SJCRH30 (cell line): ENCODE measurements around the gene BCOR. TPM values are rescaled to one million over a fixed set of nuclear protein-coding genes. Genes with fewer than 3 reads are reported as not detected.

Experiments
- DNase-seq, 2 experiments: peaks; one replicate each; pipeline ENCODE4 v3.0.0-alpha.2; 2015 to 2020
- H3K27ac ChIP-seq: fragments of 250-450 bp; sonication (Bioruptor Pico); 2 replicates; pipeline ENCODE4 v1.5.1; 2020; ENCODE audit warnings: mild to moderate bottlenecking, moderate library complexity
- H3K27me3 ChIP-seq: fragments of 250-450 bp; sonication (Bioruptor Pico); 2 replicates; pipeline ENCODE4 v1.5.1; 2020; ENCODE audit warnings: mild to moderate bottlenecking, moderate library complexity
- H3K36me3 ChIP-seq: fragments of 250-450 bp; sonication (Bioruptor Pico); 2 replicates; pipeline ENCODE4 v1.5.1; 2020; ENCODE audit warnings: mild to moderate bottlenecking, moderate library complexity
- H3K4me1 ChIP-seq: fragments of 250-450 bp; sonication (Bioruptor Pico); 2 replicates; pipeline ENCODE4 v1.5.1; 2020; ENCODE audit warnings: mild to moderate bottlenecking, moderate library complexity
- H3K4me3 ChIP-seq: fragments of 250-450 bp; sonication (Bioruptor Pico); 2 replicates; pipeline ENCODE4 v1.5.1; 2020; ENCODE audit warnings: mild to moderate bottlenecking, moderate library complexity
- H3K9me3 ChIP-seq: fragments of 250-450 bp; sonication (Bioruptor Pico); replicated peaks from 2 replicates; pipeline ENCODE4 v1.5.1; 2020; ENCODE audit warnings: mild to moderate bottlenecking, moderate library complexity
- total RNA-seq: library from RNA; depleted of rRNA; stranded (reverse); fragments of >200 nt; shearing (Covaris generic); gene quantifications from 2 replicates; pipeline ENCODE4 v1.2.3, GENCODE V29; 2014

Gene BCOR
- total RNA-seq, 1 experiment from 2014 or later = 62.5 TPM

GRCh38 chrX:40096395-40097091 lies 1.2 kb downstream of the BCOR start:
- 0 out of 2 replicates have a peak, but pooled peaks cover 3% of the 10 kb centered on the region for H3K36me3 ChIP-seq
- no peaks in the 10 kb centered on the region for H3K4me1 ChIP-seq
- DNase-seq = peak; percentile 27 to 38
- no peaks in the 10 kb centered on the region for H3K9me3 ChIP-seq
- no peaks in the 10 kb centered on the region for H3K27me3 ChIP-seq
- peak overlapping the region; percentile 66; the same call in 1 of the 2 replicates for H3K27ac ChIP-seq
- peak overlapping the region; percentile 82 for H3K4me3 ChIP-seq

GRCh38 chrX:40095583-40096394 lies 2.0 kb downstream of the BCOR start:
- Histone ChIP-seq H3K9me3 (no peaks in the 10 kb centered on the region), H3K36me3 (0 out of 2 replicates have a peak, but pooled peaks cover 3% of the 10 kb centered on the region), H3K27ac (peak overlapping the region; percentile 66), H3K4me1 (no peaks in the 10 kb centered on the region), H3K27me3 (no peaks in the 10 kb centered on the region), H3K4me3 (peak overlapping the region; percentile 82)
- DNase-seq = peak in 1 of 2 experiments; percentile 28

- Histone ChIP-seq H3K36me3 (0 out of 2 replicates have a peak, but pooled peaks cover 3% of the 10 kb centered on the region), H3K9me3 (no peaks in the 10 kb centered on the region), H3K27ac (peak overlapping the region; percentile 66), H3K27me3 (no peaks in the 10 kb centered on the region), H3K4me1 (no peaks in the 10 kb centered on the region), H3K4me3 (peak overlapping the region; percentile 82)
- peak; percentile 15 to 32 for DNase-seq
These were observed 2.7 kb downstream of the BCOR start for GRCh38 chrX:40094900-40095582.

- Histone ChIP-seq H3K4me3 (peak overlapping the region; percentile 82), H3K27ac (peak overlapping the region; percentile 66), H3K9me3 (no peaks in the 10 kb centered on the region), H3K4me1 (no peaks in the 10 kb centered on the region; the same call in 1 of the 2 replicates), H3K27me3 (no peaks in the 10 kb centered on the region), H3K36me3 (0 out of 2 replicates have a peak, but pooled peaks cover 3% of the 10 kb centered on the region)
- peak; percentile 59 to 62 for DNase-seq
These were observed 3.5 kb downstream of the BCOR start for GRCh38 chrX:40094041-40094899.

GRCh38 chrX:40093586-40093985 lies 4.2 kb downstream of the BCOR start:
- no peak for DNase-seq
- no peaks in the 10 kb centered on the region; the same call in 1 of the 2 replicates for H3K4me1 ChIP-seq
- peak overlapping the region; percentile 66; the same call in 1 of the 2 replicates for H3K27ac ChIP-seq
- 0 out of 2 replicates have a peak, but pooled peaks cover 3% of the 10 kb centered on the region for H3K36me3 ChIP-seq
- H3K9me3 ChIP-seq = no peaks in the 10 kb centered on the region
- no peak overlapping the region; the same call in 1 of the 2 replicates for H3K4me3 ChIP-seq
- no peaks in the 10 kb centered on the region for H3K27me3 ChIP-seq

GRCh38 chrX:40092808-40093435 lies 4.8 kb downstream of the BCOR start:
- DNase-seq = no peak
- Histone ChIP-seq H3K27me3 (no peaks in the 10 kb centered on the region), H3K9me3 (no peaks in the 10 kb centered on the region), H3K27ac (no peak overlapping the region), H3K36me3 (0 out of 2 replicates have a peak, but pooled peaks cover 3% of the 10 kb centered on the region), H3K4me3 (no peak overlapping the region), H3K4me1 (peaks cover 4% of the 10 kb centered on the region)

GRCh38 chrX:40091691-40092421 lies 5.9 kb downstream of the BCOR start:
- Histone ChIP-seq H3K4me1 (peaks cover 11% of the 10 kb centered on the region), H3K9me3 (no peaks in the 10 kb centered on the region), H3K27ac (no peak overlapping the region), H3K36me3 (0 out of 2 replicates have a peak, but pooled peaks cover 3% of the 10 kb centered on the region), H3K27me3 (no peaks in the 10 kb centered on the region), H3K4me3 (no peak overlapping the region)
- DNase-seq = no peak

- peaks cover 3% of the 10 kb centered on the region; the same call in 1 of the 2 replicates for H3K36me3 ChIP-seq
- H3K27ac ChIP-seq = no peak overlapping the region
- H3K9me3 ChIP-seq = no peaks in the 10 kb centered on the region
- peaks cover 16% of the 10 kb centered on the region for H3K4me1 ChIP-seq
- H3K4me3 ChIP-seq = no peak overlapping the region
- H3K27me3 ChIP-seq = no peaks in the 10 kb centered on the region
- no peak for DNase-seq
These were observed 6.8 kb downstream of the BCOR start for GRCh38 chrX:40090961-40091360.

GRCh38 chrX:40090050-40090804 lies 7.5 kb downstream of the BCOR start:
- Histone ChIP-seq H3K27me3 (no peaks in the 10 kb centered on the region), H3K4me3 (no peak overlapping the region)
- DNase-seq = no peak

GRCh38 chrX:40088803-40089540 lies 8.8 kb downstream of the BCOR start:
- no peak for DNase-seq
- peaks cover 3% of the 10 kb centered on the region; the same call in 1 of the 2 replicates for H3K36me3 ChIP-seq
- H3K27me3 ChIP-seq = no peaks in the 10 kb centered on the region
- peaks cover 17% of the 10 kb centered on the region for H3K4me1 ChIP-seq
- H3K9me3 ChIP-seq = no peaks in the 10 kb centered on the region
- no peak overlapping the region for H3K4me3 ChIP-seq
- no peak overlapping the region; the same call in 1 of the 2 replicates for H3K27ac ChIP-seq

More at GRCh38 chrX:40090050-40090804, 7.5 kb downstream of the BCOR start:
- Histone ChIP-seq H3K27ac (no peak overlapping the region), H3K4me1 (peaks cover 17% of the 10 kb centered on the region), H3K36me3 (peaks cover 3% of the 10 kb centered on the region; the same call in 1 of the 2 replicates), H3K9me3 (no peaks in the 10 kb centered on the region)

GRCh38 chrX:40088299-40088625 lies 9.5 kb downstream of the BCOR start:
- H3K9me3 ChIP-seq = no peaks in the 10 kb centered on the region
- peaks cover 17% of the 10 kb centered on the region for H3K4me1 ChIP-seq
- peaks cover 3% of the 10 kb centered on the region; the same call in 1 of the 2 replicates for H3K36me3 ChIP-seq
- H3K27ac ChIP-seq = peak overlapping the region; percentile 91
- DNase-seq = peak in 1 of 2 experiments; percentile 53
- no peak overlapping the region for H3K4me3 ChIP-seq
- no peaks in the 10 kb centered on the region for H3K27me3 ChIP-seq
